ENCODE data around the gene PAIP2.

The PAIP2 gene

GRCh38 chr5:139396691-139397090, 55.0 kb downstream of the PAIP2 start:
- H3K27me3 ChIP-seq (ENCODE audit: control insufficient read depth, insufficient read depth, low read length): peaks cover 6% of the 10 kb centered on the region

GRCh38 chr5:139397921-139398320, 56.3 kb downstream of the PAIP2 start:
- peaks cover 6% of the 10 kb centered on the region for H3K27me3 ChIP-seq (ENCODE audit: control insufficient read depth, insufficient read depth, low read length)
- no peak overlapping the region for H3K9ac ChIP-seq (ENCODE audit: low read depth, low read length)
- H3K4me1 ChIP-seq (ENCODE audit: control insufficient read depth, insufficient read depth, low read length): peaks cover 24% of the 10 kb centered on the region
- no peak overlapping the region for H3K4me3 ChIP-seq (ENCODE audit: low read length)
- no peaks in the 10 kb centered on the region for H3K36me3 ChIP-seq (ENCODE audit: insufficient read depth, low read length)
- H3K4me2 ChIP-seq (ENCODE audit: low read length): no peak overlapping the region
- no peaks in the 10 kb centered on the region for H3K9me3 ChIP-seq (replicated peaks; ENCODE audit: low read length)

More at GRCh38 chr5:139396691-139397090, 55.0 kb downstream of the PAIP2 start:
- Histone ChIP-seq H3K4me3 (ENCODE audit: low read length) (no peak overlapping the region), H3K36me3 (ENCODE audit: insufficient read depth, low read length) (no peaks in the 10 kb centered on the region), H3K4me1 (ENCODE audit: control insufficient read depth, insufficient read depth, low read length) (peaks cover 29% of the 10 kb centered on the region), H3K4me2 (ENCODE audit: low read length) (no peak overlapping the region), H3K9ac (ENCODE audit: low read depth, low read length) (no peak overlapping the region), H3K9me3 (replicated peaks; ENCODE audit: low read length) (no peaks in the 10 kb centered on the region)

- peaks cover 26% of the 10 kb centered on the region for H3K4me1 ChIP-seq (ENCODE audit: control insufficient read depth, insufficient read depth, low read length)
- no peaks in the 10 kb centered on the region for H3K9me3 ChIP-seq (replicated peaks; ENCODE audit: low read length)
Measured at GRCh38 chr5:139399501-139400121, 58.0 kb downstream of the PAIP2 start.

DNA sequence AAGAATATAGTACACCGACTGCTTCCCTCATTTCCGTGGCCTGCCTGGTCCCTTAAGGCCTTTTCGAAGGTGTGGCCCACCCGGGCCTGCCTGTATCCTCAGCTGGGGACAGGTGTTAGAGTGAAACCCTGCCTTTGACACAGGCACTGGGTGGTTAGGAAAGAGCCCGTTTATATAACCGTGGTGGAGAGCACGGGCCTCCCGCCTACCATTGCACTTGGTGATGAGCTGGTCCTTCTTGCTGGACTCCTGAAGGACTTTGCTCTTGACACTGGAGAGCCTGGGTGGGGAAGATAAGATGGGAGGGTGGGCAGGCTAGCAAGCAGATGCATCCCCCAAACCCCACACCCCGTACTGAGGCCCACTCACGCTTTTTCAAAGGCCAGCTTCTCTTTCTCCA, 59.9 kb downstream of the PAIP2 start:
- Histone ChIP-seq H3K9me3 (replicated peaks; ENCODE audit: low read length) (no peaks in the 10 kb centered on the region), H3K4me2 (ENCODE audit: low read length) (no peak overlapping the region), H3K4me1 (ENCODE audit: control insufficient read depth, insufficient read depth, low read length) (peaks cover 10% of the 10 kb centered on the region), H3K9ac (ENCODE audit: low read depth, low read length) (no peak overlapping the region), H3K36me3 (ENCODE audit: insufficient read depth, low read length) (no peaks in the 10 kb centered on the region), H3K4me3 (ENCODE audit: low read length) (no peak overlapping the region), H3K27me3 (ENCODE audit: control insufficient read depth, insufficient read depth, low read length) (no peaks in the 10 kb centered on the region)

More at GRCh38 chr5:139399501-139400121, 58.0 kb downstream of the PAIP2 start:
- Histone ChIP-seq H3K27me3 (ENCODE audit: control insufficient read depth, insufficient read depth, low read length) (no peaks in the 10 kb centered on the region), H3K36me3 (ENCODE audit: insufficient read depth, low read length) (no peaks in the 10 kb centered on the region), H3K4me3 (ENCODE audit: low read length) (no peak overlapping the region), H3K4me2 (ENCODE audit: low read length) (no peak overlapping the region), H3K9ac (ENCODE audit: low read depth, low read length) (no peak overlapping the region)

- H3K4me1 ChIP-seq (ENCODE audit: control insufficient read depth, insufficient read depth, low read length): peaks cover 10% of the 10 kb centered on the region
- no peaks in the 10 kb centered on the region for H3K9me3 ChIP-seq (replicated peaks; ENCODE audit: low read length)
- no peak overlapping the region for H3K4me3 ChIP-seq (ENCODE audit: low read length)
- peak overlapping the region; percentile 83 for H3K9ac ChIP-seq (ENCODE audit: low read depth, low read length)
- no peaks in the 10 kb centered on the region for H3K27me3 ChIP-seq (ENCODE audit: control insufficient read depth, insufficient read depth, low read length)
- H3K4me2 ChIP-seq (ENCODE audit: low read length): peak overlapping the region; percentile 94
- no peaks in the 10 kb centered on the region for H3K36me3 ChIP-seq (ENCODE audit: insufficient read depth, low read length)
Measured at GRCh38 chr5:139402561-139403158, 61.0 kb downstream of the PAIP2 start.

- H3K27me3 ChIP-seq (ENCODE audit: control insufficient read depth, insufficient read depth, low read length): no peaks in the 10 kb centered on the region
- H3K36me3 ChIP-seq (ENCODE audit: insufficient read depth, low read length): no peaks in the 10 kb centered on the region
Measured at GRCh38 chr5:139403418-139403786, 61.7 kb downstream of the PAIP2 start.

GRCh38 chr5:139403787-139404483, 62.3 kb downstream of the PAIP2 start, which contains the start of gene SPATA24:
Gene SPATA24 (minus strand): TSS chr5:139404089. CDS start chr5:139404060, 29 bp downstream.
- H3K4me1 ChIP-seq (ENCODE audit: control insufficient read depth, insufficient read depth, low read length): peaks cover 10% of the 10 kb centered on the region
- H3K4me3 ChIP-seq (ENCODE audit: low read length): peak within 1 kb of the TSS; percentile 79
- peak within 1 kb of the TSS; percentile 83 for H3K9ac ChIP-seq (ENCODE audit: low read depth, low read length)
- H3K27me3 ChIP-seq (ENCODE audit: control insufficient read depth, insufficient read depth, low read length): no peaks in the 10 kb centered on the region
- H3K36me3 ChIP-seq (ENCODE audit: insufficient read depth, low read length): no peaks in the 10 kb centered on the region
- peak within 1 kb of the TSS; percentile 94 for H3K4me2 ChIP-seq (ENCODE audit: low read length)
- no peaks in the 10 kb centered on the region for H3K9me3 ChIP-seq (replicated peaks; ENCODE audit: low read length)

More at GRCh38 chr5:139403418-139403786, 61.7 kb downstream of the PAIP2 start:
- Histone ChIP-seq H3K4me3 (ENCODE audit: low read length) (peak overlapping the region; percentile 79), H3K9me3 (replicated peaks; ENCODE audit: low read length) (no peaks in the 10 kb centered on the region), H3K4me1 (ENCODE audit: control insufficient read depth, insufficient read depth, low read length) (peaks cover 10% of the 10 kb centered on the region), H3K9ac (ENCODE audit: low read depth, low read length) (peak overlapping the region; percentile 83), H3K4me2 (ENCODE audit: low read length) (peak overlapping the region; percentile 94)

DNA sequence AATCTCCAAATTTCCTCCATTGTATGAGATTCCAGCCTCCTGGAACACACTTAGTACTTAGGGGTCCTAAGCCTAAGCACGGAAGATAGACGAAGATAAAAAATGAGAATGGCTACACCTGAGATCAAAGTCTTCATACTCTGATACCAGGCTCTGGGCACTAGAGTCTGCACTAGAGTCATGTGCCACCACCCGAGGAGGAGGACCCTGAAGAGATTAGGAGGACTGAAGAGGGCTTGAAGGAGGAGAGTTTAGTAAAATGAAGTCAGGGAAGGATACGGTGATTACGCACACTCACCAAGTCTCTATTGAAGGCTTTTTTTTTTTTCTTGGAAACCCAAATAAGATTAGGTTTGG, 62.8 kb downstream of the PAIP2 start:
- Histone ChIP-seq H3K4me1 (ENCODE audit: control insufficient read depth, insufficient read depth, low read length) (peaks cover 10% of the 10 kb centered on the region), H3K9ac (ENCODE audit: low read depth, low read length) (peak overlapping the region; percentile 83), H3K27me3 (ENCODE audit: control insufficient read depth, insufficient read depth, low read length) (no peaks in the 10 kb centered on the region), H3K36me3 (ENCODE audit: insufficient read depth, low read length) (no peaks in the 10 kb centered on the region), H3K4me3 (ENCODE audit: low read length) (peak overlapping the region; percentile 79), H3K9me3 (replicated peaks; ENCODE audit: low read length) (no peaks in the 10 kb centered on the region), H3K4me2 (ENCODE audit: low read length) (peak overlapping the region; percentile 94)

DNA sequence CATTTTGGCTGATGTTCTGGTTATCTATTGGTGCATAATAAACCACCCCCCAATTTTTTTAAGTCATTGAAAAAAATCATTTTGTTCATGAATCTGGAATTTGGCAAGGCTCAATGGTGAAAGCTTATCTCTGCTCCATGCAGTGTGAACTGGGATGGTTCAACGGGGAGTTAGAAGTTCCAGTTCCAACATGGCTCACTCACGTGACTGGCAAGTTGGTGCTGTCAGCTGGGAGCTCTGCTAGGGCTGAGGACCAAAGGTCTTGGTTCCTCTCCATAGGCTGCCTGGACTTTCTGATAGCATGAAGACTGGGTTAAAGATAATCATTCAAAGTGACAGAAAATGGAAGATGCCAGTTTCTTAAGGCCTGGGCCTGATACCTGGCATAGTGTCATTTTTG, 65.3 kb downstream of the PAIP2 start:
- H3K9ac ChIP-seq (ENCODE audit: low read depth, low read length): no peak overlapping the region
- no peak overlapping the region for H3K4me3 ChIP-seq (ENCODE audit: low read length)
- H3K4me2 ChIP-seq (ENCODE audit: low read length): no peak overlapping the region
- H3K27me3 ChIP-seq (ENCODE audit: control insufficient read depth, insufficient read depth, low read length): no peaks in the 10 kb centered on the region
- no peaks in the 10 kb centered on the region for H3K36me3 ChIP-seq (ENCODE audit: insufficient read depth, low read length)
- H3K9me3 ChIP-seq (replicated peaks; ENCODE audit: low read length): no peaks in the 10 kb centered on the region
- H3K4me1 ChIP-seq (ENCODE audit: control insufficient read depth, insufficient read depth, low read length): peaks cover 13% of the 10 kb centered on the region

DNA sequence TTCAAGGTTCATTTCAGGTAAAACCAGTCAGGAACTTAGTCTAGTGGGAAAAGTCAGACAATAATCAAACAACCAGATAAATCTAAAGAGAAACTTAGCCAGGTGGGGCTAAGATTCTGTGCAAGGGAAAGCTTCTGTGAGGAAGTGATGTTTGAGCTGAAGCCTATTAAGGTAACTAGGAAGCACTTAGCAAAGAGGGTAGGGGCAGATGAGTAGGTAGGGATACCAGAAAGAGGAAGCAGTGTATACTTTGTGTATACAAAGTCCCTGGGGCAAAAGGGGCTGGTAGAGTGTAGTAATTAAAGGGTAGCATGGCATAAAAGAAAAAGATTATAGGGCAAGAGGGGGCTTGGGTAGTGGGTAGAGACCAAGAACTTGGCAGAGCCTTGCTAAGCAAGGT, 65.9 kb downstream of the PAIP2 start:
- Histone ChIP-seq H3K9me3 (replicated peaks; ENCODE audit: low read length) (no peaks in the 10 kb centered on the region), H3K4me3 (ENCODE audit: low read length) (no peak overlapping the region), H3K27me3 (ENCODE audit: control insufficient read depth, insufficient read depth, low read length) (no peaks in the 10 kb centered on the region), H3K4me1 (ENCODE audit: control insufficient read depth, insufficient read depth, low read length) (peaks cover 13% of the 10 kb centered on the region), H3K36me3 (ENCODE audit: insufficient read depth, low read length) (no peaks in the 10 kb centered on the region), H3K9ac (ENCODE audit: low read depth, low read length) (no peak overlapping the region), H3K4me2 (ENCODE audit: low read length) (no peak overlapping the region)

DNA sequence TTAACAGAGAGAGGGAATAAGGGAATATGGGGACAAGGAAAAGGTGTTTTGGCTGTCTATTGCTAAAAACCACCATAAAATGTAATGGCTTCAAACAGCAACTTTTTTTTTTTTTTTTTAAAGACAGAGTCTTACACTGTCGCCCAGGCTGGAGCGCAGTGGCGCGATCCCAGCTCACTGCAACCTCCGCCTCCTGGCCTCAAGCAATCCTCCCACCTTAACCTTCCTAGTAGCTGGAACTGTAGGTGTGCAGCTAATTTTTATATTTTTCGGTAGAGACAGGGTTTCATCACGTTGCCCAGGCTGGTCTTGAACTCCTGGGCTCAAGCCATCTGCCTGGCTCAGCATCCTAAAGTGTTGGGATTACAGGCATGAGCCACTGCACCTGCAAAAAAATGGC, 66.5 kb downstream of the PAIP2 start:
- Histone ChIP-seq H3K4me2 (ENCODE audit: low read length) (no peak overlapping the region), H3K9ac (ENCODE audit: low read depth, low read length) (no peak overlapping the region), H3K9me3 (replicated peaks; ENCODE audit: low read length) (no peaks in the 10 kb centered on the region), H3K36me3 (ENCODE audit: insufficient read depth, low read length) (no peaks in the 10 kb centered on the region), H3K27me3 (ENCODE audit: control insufficient read depth, insufficient read depth, low read length) (no peaks in the 10 kb centered on the region), H3K4me1 (ENCODE audit: control insufficient read depth, insufficient read depth, low read length) (peaks cover 12% of the 10 kb centered on the region), H3K4me3 (ENCODE audit: low read length) (no peak overlapping the region)

Data from skeletal muscle satellite cell (primary cell).